Large intestine (tissue), 3 donors: ENCODE results near the gene RNF214. TPM values are rescaled to one million over a fixed set of nuclear protein-coding genes. Genes with fewer than 3 reads are reported as not detected.

Source experiments
- DNase-seq, 2 donors: peaks; one replicate each; pipeline versions ENCODE4 v3.0.0 to v3.0.0-alpha.2; 2013
- H3K27ac ChIP-seq: one replicate; pipeline ENCODE4 v1.5.1; 2013; ENCODE audit warnings: low read length
- H3K27me3 ChIP-seq: 2 replicates; pipeline ENCODE4 v1.6.1; 2013; ENCODE audit warnings: low read length; ENCODE audit not compliant: control insufficient read depth, insufficient read depth
- H3K36me3 ChIP-seq: 2 replicates; pipeline ENCODE4 v1.6.1; 2013; ENCODE audit warnings: low read length; ENCODE audit not compliant: control insufficient read depth, insufficient read depth
- H3K4me1 ChIP-seq: one replicate; pipeline ENCODE4 v1.6.1; 2013; ENCODE audit warnings: low read length; ENCODE audit not compliant: control insufficient read depth, insufficient read depth
- H3K4me3 ChIP-seq: one replicate; pipeline ENCODE4 v1.5.1; 2013; ENCODE audit warnings: low read length
- H3K9me3 ChIP-seq: one replicate; pipeline ENCODE4 v1.6.1; 2013; ENCODE audit warnings: mild to moderate bottlenecking, low read depth, low read length, moderate library complexity; ENCODE audit not compliant: control insufficient read depth
- WGBS: methylation state at CpG from one replicate; pipeline ENCODE4 v1.1.5; 2013; ENCODE audit warnings: low lambda C conversion rate; ENCODE audit not compliant: insufficient coverage; 5-methylcytosine and 5-hydroxymethylcytosine counted together
- polyA plus RNA-seq: library from polyadenylated mRNA; unstranded; fragments of 120-200 nt; gene quantifications from one replicate; pipeline ENCODE4 v1.2.1, GENCODE V29; 2013

RNF214 gene
- polyA plus RNA-seq, 1 donor, result 20.2 TPM

GRCh38 chr11:117300773-117301172, 68.3 kb downstream of the RNF214 start:
- Histone ChIP-seq H3K4me1 (peaks cover 35% of the 10 kb centered on the region), H3K9me3 (no peaks in the 10 kb centered on the region), H3K27me3 (no peaks in the 10 kb centered on the region), H3K36me3 (no peaks in the 10 kb centered on the region), H3K27ac (peak overlapping the region; percentile 43), H3K4me3 (no peak overlapping the region)
- 100% methylated on average over 1 of the region's 5 CpGs for WGBS
- DNase-seq, result no peak

DNA sequence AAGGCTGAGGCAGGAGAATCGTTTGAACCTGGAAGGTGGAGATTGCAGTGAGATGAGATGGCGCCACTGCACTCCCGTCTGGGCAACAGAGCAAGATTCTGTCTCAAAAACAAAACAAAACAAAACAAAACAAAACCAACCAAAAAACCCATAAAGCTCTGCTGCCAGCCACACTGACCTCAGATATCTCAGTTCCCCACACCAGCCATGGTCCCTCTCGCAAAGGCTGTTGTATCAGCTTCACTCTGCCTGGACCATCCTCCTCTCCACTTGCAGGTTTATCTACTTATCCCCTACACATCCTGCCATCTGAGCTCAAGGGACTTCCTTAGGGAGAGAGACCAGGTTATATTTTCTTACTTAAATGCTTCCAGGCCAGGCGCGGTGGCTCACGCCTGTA, 69.8 kb downstream of the RNF214 start:
- DNase-seq, result no peak
- H3K27ac ChIP-seq, result no peak overlapping the region
- no peaks in the 10 kb centered on the region for H3K9me3 ChIP-seq
- no peak overlapping the region for H3K4me3 ChIP-seq
- peaks cover 35% of the 10 kb centered on the region for H3K4me1 ChIP-seq
- H3K27me3 ChIP-seq, result no peaks in the 10 kb centered on the region
- no CpG with 5 or more reads among the region's 7 CpGs for WGBS
- peaks cover 8% of the 10 kb centered on the region for H3K36me3 ChIP-seq

GRCh38 chr11:117303101-117303500, 70.6 kb downstream of the RNF214 start:
- Histone ChIP-seq H3K27ac (no peak overlapping the region), H3K4me1 (peaks cover 35% of the 10 kb centered on the region), H3K36me3 (peaks cover 8% of the 10 kb centered on the region), H3K4me3 (no peak overlapping the region), H3K27me3 (no peaks in the 10 kb centered on the region), H3K9me3 (no peaks in the 10 kb centered on the region)
- DNase-seq, result no peak
- WGBS, result no CpG with 5 or more reads among the region's 4 CpGs

DNA sequence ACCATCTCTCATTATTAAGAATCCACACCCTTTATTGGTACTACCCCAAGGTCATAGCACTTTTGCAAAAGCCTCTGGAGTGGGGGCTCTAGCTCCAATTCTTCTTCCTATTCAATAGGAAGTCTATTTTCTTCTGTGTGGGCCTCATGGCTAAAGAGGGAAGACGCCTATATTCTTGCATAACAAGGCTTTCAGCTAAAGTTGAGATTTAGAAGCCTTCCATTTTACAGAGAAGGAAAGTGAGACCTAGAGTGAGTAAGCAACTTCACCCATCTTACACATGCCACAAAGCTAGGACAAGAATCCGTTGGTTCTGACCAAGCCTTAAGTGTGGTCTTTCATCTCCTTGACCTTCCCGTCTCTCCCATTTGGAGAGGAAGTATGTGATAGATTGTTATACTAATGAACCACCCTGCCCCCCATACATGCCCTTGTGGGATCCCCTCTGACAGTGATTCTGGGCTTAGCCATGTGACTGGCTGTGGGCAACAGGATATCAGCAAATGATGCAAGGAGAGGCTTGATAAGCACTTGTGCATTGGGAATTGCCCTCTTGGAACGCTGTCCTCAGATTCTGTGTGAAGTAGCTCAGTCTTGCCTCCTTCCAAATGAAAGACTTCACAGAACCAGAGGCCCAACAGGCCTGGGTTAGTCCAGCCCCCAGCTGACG, 71.3 kb downstream of the RNF214 start:
- Histone ChIP-seq H3K9me3 (no peaks in the 10 kb centered on the region), H3K4me1 (peaks cover 30% of the 10 kb centered on the region), H3K27me3 (no peaks in the 10 kb centered on the region), H3K36me3 (peaks cover 8% of the 10 kb centered on the region), H3K27ac (no peak overlapping the region), H3K4me3 (no peak overlapping the region)
- peak in 1 of 2 donors; percentile 66 for DNase-seq
- no CpG with 5 or more reads among the region's 5 CpGs for WGBS

DNA sequence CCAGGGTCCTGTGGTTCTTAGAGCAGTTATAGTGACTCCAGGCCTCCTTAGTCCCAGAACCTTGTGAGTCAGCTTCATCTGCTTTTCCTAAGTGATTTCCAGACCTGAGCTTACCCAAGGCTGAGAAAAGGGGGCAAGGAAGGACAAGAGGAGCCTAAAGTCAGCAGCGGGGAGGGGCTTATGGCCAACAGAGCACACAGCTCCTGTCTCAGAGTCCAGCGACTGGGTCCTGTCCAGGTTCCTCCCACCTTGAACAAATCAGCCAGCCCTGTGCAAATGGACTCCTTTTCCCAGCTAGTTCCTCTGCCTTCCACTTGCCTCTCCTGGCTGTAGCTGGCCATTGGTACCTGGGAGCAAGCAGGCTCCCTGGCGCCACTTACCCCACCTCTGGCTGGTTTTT, 72.7 kb downstream of the RNF214 start:
- DNase-seq, result no peak
- no peak overlapping the region for H3K4me3 ChIP-seq
- no peaks in the 10 kb centered on the region for H3K9me3 ChIP-seq
- peaks cover 8% of the 10 kb centered on the region for H3K36me3 ChIP-seq
- no peak overlapping the region for H3K27ac ChIP-seq
- peaks cover 17% of the 10 kb centered on the region for H3K4me1 ChIP-seq
- H3K27me3 ChIP-seq, result no peaks in the 10 kb centered on the region
- WGBS, result no CpG with 5 or more reads among the region's 3 CpGs

- Histone ChIP-seq H3K27me3 (no peaks in the 10 kb centered on the region), H3K27ac (no peak overlapping the region), H3K4me3 (no peak overlapping the region), H3K9me3 (no peaks in the 10 kb centered on the region), H3K36me3 (peaks cover 8% of the 10 kb centered on the region), H3K4me1 (no peaks in the 10 kb centered on the region)
- no peak for DNase-seq
- WGBS, result no CpG with 5 or more reads among the region's 7 CpGs
These were observed 76.8 kb downstream of the RNF214 start for GRCh38 chr11:117309310-117309709.

DNA sequence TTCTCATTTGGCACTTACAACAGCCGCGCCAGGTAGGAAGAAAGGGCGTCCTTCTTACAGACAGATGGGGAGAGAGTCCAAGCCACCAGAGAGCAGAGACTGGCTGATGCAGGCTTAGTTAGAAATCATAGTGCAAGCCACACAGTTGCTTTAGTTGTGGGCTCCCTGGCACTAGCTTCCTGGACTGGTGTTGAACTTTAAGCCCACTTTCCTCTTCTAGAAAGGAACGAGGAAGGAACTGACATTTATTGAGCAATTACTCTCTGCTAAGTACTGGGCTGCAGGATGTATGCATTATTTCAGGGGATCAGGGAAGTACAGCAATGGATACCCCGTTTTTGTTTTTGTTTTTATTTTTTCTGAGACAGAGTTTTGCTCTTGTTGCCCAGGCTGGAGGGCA, 80.6 kb downstream of the RNF214 start:
- Histone ChIP-seq H3K27ac (no peak overlapping the region), H3K4me1 (peaks cover 9% of the 10 kb centered on the region), H3K36me3 (no peaks in the 10 kb centered on the region), H3K27me3 (no peaks in the 10 kb centered on the region), H3K4me3 (no peak overlapping the region), H3K9me3 (no peaks in the 10 kb centered on the region)
- DNase-seq, result peak in 1 of 2 donors; percentile 62
- no CpG with 5 or more reads among the region's 5 CpGs for WGBS

DNA sequence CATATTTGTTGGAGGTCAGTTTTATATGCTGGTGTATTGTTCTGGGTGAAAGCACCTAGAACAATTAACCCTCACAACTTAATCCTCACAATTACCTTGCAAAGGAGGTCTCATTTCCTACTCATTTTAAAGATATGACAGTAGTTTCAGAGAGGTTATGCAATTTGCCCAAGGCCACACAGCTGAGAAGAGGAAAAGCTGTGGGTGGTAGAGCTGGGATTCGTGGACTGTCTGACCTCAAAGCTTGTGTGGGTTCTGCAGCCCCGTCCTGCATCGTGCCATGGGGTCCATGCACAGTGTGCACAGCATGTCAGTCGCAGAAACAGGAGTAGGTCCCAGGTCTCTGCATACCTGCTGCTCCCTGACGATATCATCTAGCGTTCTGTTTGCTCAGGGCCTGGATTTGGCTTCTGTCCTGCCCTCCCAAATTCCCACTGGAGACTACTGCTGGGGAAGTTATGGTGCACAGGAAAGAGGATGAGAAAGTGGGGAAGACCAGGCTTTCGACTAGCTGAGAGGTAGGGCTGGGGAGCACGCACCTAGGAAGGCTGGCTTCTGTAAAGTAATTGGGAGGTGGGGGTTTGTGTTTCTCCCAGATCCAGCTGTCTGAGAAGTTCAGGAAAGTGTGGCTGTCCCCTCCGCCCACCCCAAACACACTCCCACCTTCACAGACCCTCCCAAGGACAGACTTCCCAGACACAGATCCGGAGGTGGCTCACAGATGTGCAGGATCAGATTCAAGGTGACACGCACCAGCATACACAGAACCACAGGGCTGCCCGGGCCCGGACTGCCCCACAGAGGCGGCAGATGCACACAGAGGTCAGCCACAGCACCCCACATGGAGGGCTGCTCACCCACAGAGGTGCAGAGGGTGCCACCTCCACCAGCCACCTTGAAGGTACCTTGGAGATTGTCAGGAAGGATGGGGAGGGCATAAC, 81.6 kb downstream of the RNF214 start:
- Histone ChIP-seq H3K36me3 (no peaks in the 10 kb centered on the region), H3K9me3 (no peaks in the 10 kb centered on the region), H3K4me1 (peaks cover 9% of the 10 kb centered on the region), H3K27me3 (no peaks in the 10 kb centered on the region), H3K27ac (no peak overlapping the region), H3K4me3 (no peak overlapping the region)
- WGBS, result no CpG with 5 or more reads among the region's 14 CpGs
- no peak for DNase-seq

DNA sequence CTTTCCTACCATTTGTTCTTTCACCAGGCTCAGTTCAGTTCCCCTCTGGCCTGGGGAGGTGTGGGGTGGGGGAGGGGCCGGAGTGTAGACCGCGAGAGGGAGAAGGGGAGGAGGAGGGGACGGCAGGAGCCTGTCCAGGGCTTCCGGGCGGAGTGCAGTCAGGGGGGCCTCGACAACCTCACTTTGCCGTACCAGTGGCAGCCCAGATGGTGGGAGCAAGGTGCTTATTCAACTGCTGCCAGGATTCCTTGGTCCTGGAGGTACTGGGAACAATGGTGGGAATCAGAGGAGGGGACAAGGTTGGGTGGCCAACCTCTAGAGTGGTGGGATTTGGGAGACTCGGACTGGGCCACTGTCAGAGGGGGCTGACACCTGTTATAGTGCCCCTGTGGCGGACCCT, 82.4 kb downstream of the RNF214 start:
- peaks cover 9% of the 10 kb centered on the region for H3K4me1 ChIP-seq
- no peak for DNase-seq
- H3K27ac ChIP-seq, result no peak overlapping the region
- peak overlapping the region; percentile 51 for H3K4me3 ChIP-seq
- no peaks in the 10 kb centered on the region for H3K9me3 ChIP-seq
- WGBS, result no CpG with 5 or more reads among the region's 10 CpGs
- H3K27me3 ChIP-seq, result no peaks in the 10 kb centered on the region
- no peaks in the 10 kb centered on the region for H3K36me3 ChIP-seq

GRCh38 chr11:117315285-117316196, 83.1 kb downstream of the RNF214 start:
- H3K4me1 ChIP-seq, result peaks cover 9% of the 10 kb centered on the region
- H3K27ac ChIP-seq, result no peak overlapping the region
- no peaks in the 10 kb centered on the region for H3K9me3 ChIP-seq
- H3K4me3 ChIP-seq, result peak overlapping the region; percentile 51
- WGBS, result no CpG with 5 or more reads among the region's 62 CpGs
- DNase-seq, result peak in 1 of 2 donors; percentile 18
- no peaks in the 10 kb centered on the region for H3K27me3 ChIP-seq
- H3K36me3 ChIP-seq, result no peaks in the 10 kb centered on the region
